DLD1 (cell line): ENCODE results near the gene DIAPH2.
"Not testable (repeated sequence)": the region's sequence is repeated elsewhere in the genome, so short reads cannot be mapped to it uniquely, and the experiment has no call there.

ENCODE experiments used
- in situ Hi-C: cut with HindIII; loops from 2 replicates; pipeline ENCODE4 v1.10.0; 2017; ENCODE audit warnings: low sequenced_read_pairs

Gene DIAPH2

GRCh38 chrX:97367125-97367524, 682.5 kb downstream of the DIAPH2 start:
- in situ Hi-C loops, result no loop called here

- in situ Hi-C loops, result no loop called here
Measured at GRCh38 chrX:97369947-97370346, 685.3 kb downstream of the DIAPH2 start.

- in situ Hi-C loops, result no loop called here
Measured at GRCh38 chrX:97372001-97372766, 687.5 kb downstream of the DIAPH2 start.

- in situ Hi-C loops, result no loop called here
Measured at GRCh38 chrX:97374266-97374665, 689.6 kb downstream of the DIAPH2 start.

- in situ Hi-C loops, result no loop called here
Measured at GRCh38 chrX:97380200-97380599, 695.6 kb downstream of the DIAPH2 start.

- in situ Hi-C loops, result no loop called here
Measured at GRCh38 chrX:97384685-97385084, 700.0 kb downstream of the DIAPH2 start.

GRCh38 chrX:97387004-97387403, 702.4 kb downstream of the DIAPH2 start:
- in situ Hi-C loops, result no loop called here

- in situ Hi-C loops, result no loop called here
Measured at GRCh38 chrX:97389761-97390192, 705.1 kb downstream of the DIAPH2 start.

- in situ Hi-C loops, result no loop called here
Measured at GRCh38 chrX:97397371-97397770, 712.7 kb downstream of the DIAPH2 start.

- in situ Hi-C loops, result no loop called here
Measured at GRCh38 chrX:97398030-97398551, 713.4 kb downstream of the DIAPH2 start.

GRCh38 chrX:97399400-97399799, 714.8 kb downstream of the DIAPH2 start:
- in situ Hi-C loops, result no loop called here

GRCh38 chrX:97400492-97400891, 715.9 kb downstream of the DIAPH2 start:
- in situ Hi-C loops, result no loop called here

- in situ Hi-C loops, result no loop called here
Measured at GRCh38 chrX:97401154-97401553, 716.5 kb downstream of the DIAPH2 start.

GRCh38 chrX:97401586-97402136, 717.0 kb downstream of the DIAPH2 start:
- in situ Hi-C loops, result no loop called here

GRCh38 chrX:97402333-97402732, 717.7 kb downstream of the DIAPH2 start:
- in situ Hi-C loops, result no loop called here

- in situ Hi-C loops, result no loop called here
Measured at GRCh38 chrX:97402903-97403302, 718.3 kb downstream of the DIAPH2 start.

- in situ Hi-C loops, result no loop called here
Measured at GRCh38 chrX:97405031-97405660, 720.5 kb downstream of the DIAPH2 start.

- in situ Hi-C loops, result not testable (repeated sequence)
Measured at GRCh38 chrX:97409632-97410415, 725.2 kb downstream of the DIAPH2 start.

- in situ Hi-C loops, result no loop called here
Measured at GRCh38 chrX:97416461-97416860, 731.8 kb downstream of the DIAPH2 start.

- in situ Hi-C loops, result no loop called here
Measured at GRCh38 chrX:97429101-97429500, 744.5 kb downstream of the DIAPH2 start.

GRCh38 chrX:97431281-97431680, 746.6 kb downstream of the DIAPH2 start:
- in situ Hi-C loops, result no loop called here
